ENCODE data around the gene PABPC4L. TPM values are rescaled to one million over a fixed set of nuclear protein-coding genes. Genes with fewer than 3 reads are reported as not detected.

Gene PABPC4L
- total RNA-seq, 1 donor from 2014 or later = 3.7 TPM

DNA sequence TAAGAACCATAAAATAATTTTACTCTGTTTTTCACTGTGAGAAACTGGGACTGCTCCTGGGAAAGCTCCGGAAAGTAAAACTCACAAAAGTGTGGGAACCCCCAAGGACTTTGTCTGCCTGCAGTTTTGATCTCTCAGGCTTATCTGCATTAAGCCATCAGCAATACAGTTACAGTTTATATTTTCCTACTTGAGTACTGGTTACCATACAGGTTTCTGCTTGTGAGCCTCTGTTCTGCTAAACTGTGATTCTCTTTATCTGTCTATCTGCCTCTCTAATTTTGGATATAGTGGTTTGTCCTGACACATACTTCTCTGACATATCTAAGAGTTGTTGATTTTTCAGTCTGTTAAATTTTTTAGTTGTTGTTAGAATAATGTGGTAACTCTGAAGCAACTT is 11.6 kb downstream of the PABPC4L start:
- TF ChIP-seq, protein P1, sequence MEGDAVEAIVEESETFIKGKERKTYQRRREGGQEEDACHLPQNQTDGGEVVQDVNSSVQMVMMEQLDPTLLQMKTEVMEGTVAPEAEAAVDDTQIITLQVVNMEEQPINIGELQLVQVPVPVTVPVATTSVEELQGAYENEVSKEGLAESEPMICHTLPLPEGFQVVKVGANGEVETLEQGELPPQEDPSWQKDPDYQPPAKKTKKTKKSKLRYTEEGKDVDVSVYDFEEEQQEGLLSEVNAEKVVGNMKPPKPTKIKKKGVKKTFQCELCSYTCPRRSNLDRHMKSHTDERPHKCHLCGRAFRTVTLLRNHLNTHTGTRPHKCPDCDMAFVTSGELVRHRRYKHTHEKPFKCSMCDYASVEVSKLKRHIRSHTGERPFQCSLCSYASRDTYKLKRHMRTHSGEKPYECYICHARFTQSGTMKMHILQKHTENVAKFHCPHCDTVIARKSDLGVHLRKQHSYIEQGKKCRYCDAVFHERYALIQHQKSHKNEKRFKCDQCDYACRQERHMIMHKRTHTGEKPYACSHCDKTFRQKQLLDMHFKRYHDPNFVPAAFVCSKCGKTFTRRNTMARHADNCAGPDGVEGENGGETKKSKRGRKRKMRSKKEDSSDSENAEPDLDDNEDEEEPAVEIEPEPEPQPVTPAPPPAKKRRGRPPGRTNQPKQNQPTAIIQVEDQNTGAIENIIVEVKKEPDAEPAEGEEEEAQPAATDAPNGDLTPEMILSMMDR (IDR thresholded peaks at IDR 0.05) = no peak
- DNase-seq (ENCODE audit: extremely low spot score, unreplicated experiment) = no peak
- Mint-ChIP-seq H3K4me1 (ENCODE audit: unreplicated experiment) (no peaks in the 10 kb centered on the region), H3K4me3 (ENCODE audit: unreplicated experiment) (no peak overlapping the region), H3K27me3 (ENCODE audit: unreplicated experiment) (no peaks in the 10 kb centered on the region), H3K9me3 (ENCODE audit: unreplicated experiment) (peaks cover 13% of the 10 kb centered on the region), H3K27ac (ENCODE audit: unreplicated experiment) (no peak overlapping the region), H3K36me3 (ENCODE audit: unreplicated experiment) (peaks cover 2% of the 10 kb centered on the region)

DNA sequence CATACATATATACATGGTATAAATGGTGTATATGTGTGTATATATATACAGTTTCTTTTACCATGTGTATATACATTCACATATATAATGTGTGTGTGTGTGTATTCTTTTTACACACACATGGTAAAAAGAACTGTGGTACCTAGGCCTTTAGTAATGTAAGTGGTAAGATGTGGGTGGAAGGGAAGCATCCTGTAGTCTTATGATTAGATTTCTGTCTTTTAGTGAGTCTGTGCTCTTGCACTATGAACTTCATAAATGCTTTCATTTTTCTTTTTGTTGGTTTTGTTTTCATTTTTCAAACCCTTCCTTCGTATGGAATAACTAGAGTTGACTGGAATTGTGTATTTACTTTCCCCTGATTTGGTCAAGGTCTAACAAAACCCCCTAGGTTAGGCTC is 12.1 kb downstream of the PABPC4L start:
- H3K36me3 Mint-ChIP-seq (ENCODE audit: unreplicated experiment) = peaks cover 4% of the 10 kb centered on the region

DNA sequence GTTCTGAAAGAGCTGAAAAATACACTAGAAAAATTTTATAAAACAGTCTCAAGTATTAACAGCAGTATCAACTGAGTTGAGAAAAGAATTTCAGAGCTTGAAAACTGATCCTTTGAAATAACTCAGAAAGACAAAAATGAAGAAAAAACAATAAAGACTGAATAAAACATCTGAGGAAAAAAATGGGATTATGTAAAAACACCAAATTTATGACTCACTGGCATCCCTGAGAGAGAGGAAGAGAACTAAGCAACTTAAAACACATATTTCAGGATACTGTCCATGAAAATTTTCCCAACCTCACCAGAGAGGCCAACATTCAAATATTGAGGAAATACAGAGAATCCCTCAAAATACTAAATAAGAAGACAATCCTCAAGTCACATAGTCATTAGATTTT is 22.9 kb downstream of the PABPC4L start:
- DNase-seq (ENCODE audit: extremely low spot score, unreplicated experiment) = no peak
- Mint-ChIP-seq H3K4me1 (ENCODE audit: unreplicated experiment) (peaks cover 3% of the 10 kb centered on the region), H3K27me3 (ENCODE audit: unreplicated experiment) (no peaks in the 10 kb centered on the region), H3K9me3 (ENCODE audit: unreplicated experiment) (peaks cover 48% of the 10 kb centered on the region), H3K27ac (ENCODE audit: unreplicated experiment) (no peak overlapping the region), H3K4me3 (ENCODE audit: unreplicated experiment) (no peak overlapping the region), H3K36me3 (ENCODE audit: unreplicated experiment) (peaks cover 10% of the 10 kb centered on the region)
- TF ChIP-seq, protein P1 (IDR thresholded peaks at IDR 0.05) = no peak

More for the DNA sequence above, 12.1 kb downstream of the PABPC4L start:
- Mint-ChIP-seq H3K4me1 (ENCODE audit: unreplicated experiment) (no peaks in the 10 kb centered on the region), H3K27ac (ENCODE audit: unreplicated experiment) (no peak overlapping the region), H3K4me3 (ENCODE audit: unreplicated experiment) (no peak overlapping the region), H3K27me3 (ENCODE audit: unreplicated experiment) (no peaks in the 10 kb centered on the region), H3K9me3 (ENCODE audit: unreplicated experiment) (peaks cover 15% of the 10 kb centered on the region)
- no peak for DNase-seq (ENCODE audit: extremely low spot score, unreplicated experiment)
- TF ChIP-seq, protein P1 (IDR thresholded peaks at IDR 0.05) = no peak

DNA sequence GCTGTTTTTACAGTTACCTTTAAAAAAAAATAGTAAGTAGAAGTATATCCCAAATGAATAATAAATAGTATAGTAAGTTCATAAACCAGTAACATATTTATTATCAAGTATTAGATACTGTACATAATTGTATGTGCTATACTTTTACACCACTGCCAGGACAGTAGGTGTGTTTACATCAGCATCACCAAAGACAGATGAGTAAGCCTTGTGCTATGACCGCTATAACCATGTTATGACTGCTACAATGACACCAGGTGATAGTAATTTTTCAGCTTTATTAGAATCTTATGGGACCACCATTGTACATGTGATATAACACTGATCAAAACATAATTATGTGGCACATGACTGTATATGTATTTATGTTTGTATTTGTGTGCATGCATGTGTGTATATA is 27.3 kb downstream of the PABPC4L start:
- peaks cover 26% of the 10 kb centered on the region for H3K9me3 Mint-ChIP-seq (ENCODE audit: unreplicated experiment)
- no peaks in the 10 kb centered on the region for H3K27me3 Mint-ChIP-seq (ENCODE audit: unreplicated experiment)
- no peak overlapping the region for H3K4me3 Mint-ChIP-seq (ENCODE audit: unreplicated experiment)
- TF ChIP-seq, protein P1 (IDR thresholded peaks at IDR 0.05) = no peak
- no peak overlapping the region for H3K27ac Mint-ChIP-seq (ENCODE audit: unreplicated experiment)
- DNase-seq (ENCODE audit: extremely low spot score, unreplicated experiment) = no peak
- H3K36me3 Mint-ChIP-seq (ENCODE audit: unreplicated experiment) = peaks cover 6% of the 10 kb centered on the region
- peaks cover 3% of the 10 kb centered on the region for H3K4me1 Mint-ChIP-seq (ENCODE audit: unreplicated experiment)

DNA sequence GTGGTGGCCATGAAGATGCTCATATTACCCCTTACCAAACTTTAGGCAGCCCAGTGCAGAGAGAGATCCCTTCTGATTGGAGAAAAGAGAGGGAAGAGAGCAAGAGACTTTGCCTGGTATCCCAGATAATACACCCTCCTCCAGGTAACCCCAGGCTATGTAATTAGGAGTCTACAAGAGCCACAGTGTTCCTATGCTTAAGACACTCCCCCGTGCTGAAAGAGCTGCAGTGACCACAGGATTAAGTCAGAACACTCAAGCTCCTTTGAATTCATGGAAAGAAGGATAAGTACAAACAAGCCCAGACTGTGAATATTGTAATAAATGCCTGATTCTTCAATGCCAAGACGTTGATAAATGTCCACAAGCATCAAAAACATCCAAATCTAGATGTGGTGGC is 41.4 kb downstream of the PABPC4L start:
- no peak for DNase-seq (ENCODE audit: extremely low spot score, unreplicated experiment)
- Mint-ChIP-seq H3K27me3 (ENCODE audit: unreplicated experiment) (no peaks in the 10 kb centered on the region), H3K4me3 (ENCODE audit: unreplicated experiment) (no peak overlapping the region), H3K36me3 (ENCODE audit: unreplicated experiment) (no peaks in the 10 kb centered on the region), H3K4me1 (ENCODE audit: unreplicated experiment) (no peaks in the 10 kb centered on the region), H3K9me3 (ENCODE audit: unreplicated experiment) (no peaks in the 10 kb centered on the region), H3K27ac (ENCODE audit: unreplicated experiment) (no peak overlapping the region)
- TF ChIP-seq, protein P1 (IDR thresholded peaks at IDR 0.05) = no peak

Measured in osteocyte (in vitro differentiated cells).